Subcutaneous adipose tissue (tissue), 4 donors: ENCODE results near the gene OOSP4A. TPM values are rescaled to one million over a fixed set of nuclear protein-coding genes. Genes with fewer than 3 reads are reported as not detected.

ENCODE experiments used
- total RNA-seq, 4 donors: library from RNA; depleted of rRNA; stranded (reverse); fragments of >200 nt; gene quantifications; one replicate each; pipeline ENCODE4 v1.1.0, GENCODE V29; 2016
- TF ChIP-seq, protein P1 (sequence below): fragments of 450-650 bp; IDR thresholded peaks from one replicate; pipeline ENCODE4 v1.5.1; 2016; ENCODE audit warnings: low read depth, mild to moderate bottlenecking, control low read depth, antibody characterized with exemption, moderate library complexity

Gene OOSP4A
- total RNA-seq, 4 donors from 2014 or later = not detected

DNA sequence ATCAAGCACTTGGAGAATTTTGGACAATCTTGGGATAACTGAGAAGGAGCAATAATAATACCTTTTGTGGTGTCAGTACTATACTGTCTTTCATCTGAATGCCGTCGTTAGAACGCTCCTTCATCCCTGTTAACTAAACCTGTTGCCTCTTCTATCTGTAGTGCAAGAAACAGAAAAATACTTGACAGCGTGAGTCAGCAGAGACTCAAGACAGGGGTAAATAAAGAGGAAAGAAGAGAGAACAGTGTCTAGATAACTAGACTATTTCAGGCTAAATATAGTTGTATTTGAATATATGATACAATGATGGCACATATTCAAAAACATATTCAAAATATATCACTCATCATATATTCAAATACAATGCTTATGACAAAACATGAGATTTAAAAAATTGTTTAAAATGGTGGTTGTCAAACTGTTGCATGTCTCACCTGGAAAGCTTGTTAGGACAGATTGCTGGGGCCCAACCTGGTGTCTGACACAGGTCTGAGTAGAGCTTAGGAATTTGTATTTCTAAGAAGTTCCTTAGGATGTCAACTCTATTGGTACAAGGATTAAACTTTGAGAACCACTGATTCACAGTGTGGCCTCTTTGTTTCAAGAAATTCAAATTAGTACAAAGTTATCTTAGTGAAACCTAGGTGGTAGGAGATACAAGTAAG, 17.4 kb downstream of the OOSP4A start:
- TF ChIP-seq, protein P1, sequence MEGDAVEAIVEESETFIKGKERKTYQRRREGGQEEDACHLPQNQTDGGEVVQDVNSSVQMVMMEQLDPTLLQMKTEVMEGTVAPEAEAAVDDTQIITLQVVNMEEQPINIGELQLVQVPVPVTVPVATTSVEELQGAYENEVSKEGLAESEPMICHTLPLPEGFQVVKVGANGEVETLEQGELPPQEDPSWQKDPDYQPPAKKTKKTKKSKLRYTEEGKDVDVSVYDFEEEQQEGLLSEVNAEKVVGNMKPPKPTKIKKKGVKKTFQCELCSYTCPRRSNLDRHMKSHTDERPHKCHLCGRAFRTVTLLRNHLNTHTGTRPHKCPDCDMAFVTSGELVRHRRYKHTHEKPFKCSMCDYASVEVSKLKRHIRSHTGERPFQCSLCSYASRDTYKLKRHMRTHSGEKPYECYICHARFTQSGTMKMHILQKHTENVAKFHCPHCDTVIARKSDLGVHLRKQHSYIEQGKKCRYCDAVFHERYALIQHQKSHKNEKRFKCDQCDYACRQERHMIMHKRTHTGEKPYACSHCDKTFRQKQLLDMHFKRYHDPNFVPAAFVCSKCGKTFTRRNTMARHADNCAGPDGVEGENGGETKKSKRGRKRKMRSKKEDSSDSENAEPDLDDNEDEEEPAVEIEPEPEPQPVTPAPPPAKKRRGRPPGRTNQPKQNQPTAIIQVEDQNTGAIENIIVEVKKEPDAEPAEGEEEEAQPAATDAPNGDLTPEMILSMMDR = no peak

DNA sequence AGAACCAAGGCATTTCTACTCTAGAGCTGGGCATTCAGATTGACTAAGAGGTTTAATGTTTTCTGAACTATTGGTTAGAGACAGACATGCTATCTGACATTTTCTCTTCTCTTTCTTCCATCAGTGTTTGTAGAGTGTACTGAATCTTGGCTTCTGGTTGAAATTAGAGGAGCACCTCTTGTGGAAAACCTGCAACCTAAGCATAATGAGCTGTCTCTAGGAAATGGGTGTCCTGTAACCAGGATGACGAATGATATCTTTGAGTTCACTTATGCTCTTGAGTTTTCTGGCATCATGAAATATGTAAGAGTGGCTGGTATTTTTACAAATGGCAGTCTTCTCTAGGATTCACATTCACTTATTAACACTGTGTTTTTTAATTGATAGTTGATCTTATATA, 19.4 kb downstream of the OOSP4A start:
- TF ChIP-seq, protein P1 = no peak

DNA sequence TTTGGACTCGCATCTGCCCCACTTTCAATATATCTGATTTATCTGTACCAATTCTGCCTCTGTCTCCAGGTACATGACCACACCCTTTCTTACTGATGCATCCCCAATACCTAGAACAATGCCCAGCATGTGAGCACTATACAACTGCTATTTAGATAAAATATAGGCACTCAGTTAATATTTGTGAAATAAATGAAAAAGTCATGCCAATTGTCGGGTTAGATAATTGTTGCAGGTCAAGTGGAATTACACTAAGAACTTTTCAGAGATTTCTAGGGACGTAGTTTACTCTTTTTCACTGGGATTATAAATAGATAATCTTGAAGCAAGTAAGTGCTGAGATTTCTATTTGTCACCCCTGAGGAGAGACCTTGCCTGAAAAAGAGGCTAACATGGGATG, 20.5 kb downstream of the OOSP4A start:
- TF ChIP-seq, protein P1 = no peak

DNA sequence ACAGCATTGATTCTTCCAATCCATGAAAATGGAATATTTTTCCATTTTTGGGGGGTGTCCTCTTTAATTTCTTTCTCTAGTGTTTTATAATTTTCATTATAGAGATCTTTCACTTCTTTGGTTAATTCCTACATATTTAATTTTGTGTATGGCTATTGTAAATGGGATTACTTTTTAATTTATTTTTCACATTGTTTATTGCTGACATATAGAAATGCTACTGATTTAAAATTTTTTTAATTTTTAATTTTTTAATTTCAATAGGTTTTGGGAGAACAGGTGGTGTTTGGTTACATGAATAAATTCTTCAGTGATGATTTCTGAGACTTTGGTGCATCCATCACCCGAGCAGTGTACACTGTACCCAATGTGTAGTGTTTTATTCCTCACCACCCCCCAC, 26.6 kb downstream of the OOSP4A start:
- TF ChIP-seq, protein P1 = no peak

DNA sequence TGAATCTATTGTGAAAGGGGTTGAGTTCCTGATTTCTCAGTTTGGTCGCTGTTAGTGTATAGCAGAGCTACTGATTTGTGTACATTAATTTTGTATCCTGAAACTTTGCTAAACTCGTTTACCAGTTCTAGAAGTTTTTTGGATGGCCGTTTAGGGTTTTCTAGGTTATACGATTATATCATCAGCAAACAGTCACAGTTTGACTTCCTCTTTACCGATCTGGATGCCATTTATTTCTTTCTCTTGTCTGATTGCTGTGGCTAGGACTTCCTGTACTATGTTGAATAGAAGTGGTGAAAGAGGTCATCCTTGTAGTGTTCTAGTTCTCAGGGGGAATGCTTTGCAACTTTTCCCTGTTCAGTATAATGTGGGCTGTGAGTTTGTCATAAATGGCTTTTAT, 28.6 kb downstream of the OOSP4A start:
- TF ChIP-seq, protein P1 = no peak

DNA sequence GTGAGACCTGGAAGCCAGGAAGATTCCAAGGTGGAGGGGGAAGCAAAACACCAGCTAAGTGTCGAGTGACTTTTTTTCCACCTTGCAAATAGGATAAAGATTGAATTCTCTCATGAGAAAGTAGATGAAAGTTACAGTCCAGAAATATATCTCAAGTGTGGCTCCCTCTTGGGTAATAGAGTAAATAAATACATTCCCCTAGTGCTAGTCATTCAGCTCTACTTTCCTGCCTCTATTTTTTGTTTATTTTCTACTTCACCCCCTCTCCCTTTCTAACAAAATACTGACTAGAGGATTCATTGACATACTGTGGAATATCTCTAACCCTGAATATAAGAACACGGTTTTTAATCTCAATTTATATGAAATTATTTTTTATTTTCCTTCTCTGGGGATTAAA, 34.0 kb downstream of the OOSP4A start:
- TF ChIP-seq, protein P1 = no peak

DNA sequence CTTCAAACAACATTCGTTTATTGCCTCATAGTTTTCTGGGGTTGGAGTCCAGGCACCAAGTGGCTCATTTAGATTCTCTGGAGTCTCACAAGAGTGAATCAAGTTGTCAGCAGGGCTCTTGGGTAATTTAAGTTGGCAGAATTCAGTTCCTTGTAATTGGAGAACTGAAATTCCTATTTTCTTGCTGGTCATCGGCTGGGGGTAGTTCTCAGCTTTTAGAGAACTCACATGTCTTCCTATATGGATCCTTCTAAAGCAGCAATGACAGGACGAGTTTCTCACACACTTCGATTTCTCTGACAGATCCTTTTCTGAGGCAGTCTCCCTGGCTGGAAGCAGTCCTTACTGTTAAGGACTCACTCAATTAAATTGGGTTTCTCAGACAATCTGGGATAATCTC, 35.9 kb downstream of the OOSP4A start:
- TF ChIP-seq, protein P1 = no peak
